ENCODE results near the gene MASTL.

DNA sequence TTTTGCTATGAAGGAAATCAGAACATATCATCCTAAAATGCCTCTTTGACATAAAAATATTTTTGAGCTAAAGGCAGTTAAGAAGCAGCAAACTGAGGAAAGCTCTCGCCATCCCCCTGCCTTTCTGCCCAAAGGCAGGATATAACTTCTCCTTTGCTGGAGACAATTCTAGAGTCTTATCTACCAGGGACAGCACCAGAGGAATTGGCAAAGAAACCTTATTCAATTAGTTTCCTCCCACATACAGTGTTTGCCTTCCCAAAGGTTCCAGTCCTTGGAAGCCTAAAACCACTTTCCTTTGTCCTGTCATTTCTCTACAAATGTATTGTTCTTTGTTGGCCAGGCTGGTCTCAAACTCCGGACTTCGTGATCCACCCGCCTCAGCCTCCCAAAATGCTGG, 33.7 kb downstream of the MASTL start:
- TF ChIP-seq CTCF (IDR thresholded peaks at IDR 0.05; ENCODE audit: low read length) (no peak), EZH2 (IDR thresholded peaks at IDR 0.05; ENCODE audit: borderline replicate concordance, low read length) (no peak)

All from OCI-LY1 (cell line).